ENCODE data around the gene MYO5B. TPM values are rescaled to one million over a fixed set of nuclear protein-coding genes. Genes with fewer than 3 reads are reported as not detected.

The MYO5B gene
- total and polyA plus RNA-seq, 2 donors (not counting 1 experiment from before 2014, with no cell fraction given): 0.30 to 1.7 TPM

- peaks cover 0 to 20% (median 6%) of the 10 kb centered on the region in 4 experiments for H3K27me3 ChIP-seq (replicated peaks in 1 of 4; ENCODE audit: control extremely low read depth in 1 of 4, control insufficient read depth in 3 of 4, insufficient read depth in 4 of 4, low read length in 3 of 4)
- no peak overlapping the region for H3K27ac Mint-ChIP-seq
- H3K27me3 Mint-ChIP-seq: peaks cover 50% of the 10 kb centered on the region
- no peak overlapping the region for H3K9ac ChIP-seq (ENCODE audit: low read length)
- no peak overlapping the region for H3K4me2 ChIP-seq (replicated peaks; ENCODE audit: low read depth, low read length, poor library complexity, severe bottlenecking)
- H2AFZ ChIP-seq (ENCODE audit: insufficient read depth, low read depth, low read length, poor library complexity, severe bottlenecking): no peak overlapping the region
- no peak overlapping the region for H3K4me3 Mint-ChIP-seq
- H3K4me1 Mint-ChIP-seq: peaks cover 6% of the 10 kb centered on the region
- H3K27ac ChIP-seq (ENCODE audit: low read length in 2 of 2): peak overlapping the region in 1 of 2 donors; percentile 38
- H3K4me3 ChIP-seq (ENCODE audit: control extremely low read depth in 1 of 5, extremely low read depth in 1 of 5, insufficient read depth in 1 of 5, low read depth in 2 of 5, low read length in 4 of 5): no peak overlapping the region
- intact Hi-C loops (cut with micrococcal nuclease): no loop called here
- DNase-seq (no peak), ATAC-seq (ENCODE audit: low read depth) (no peak)
- no peaks in the 10 kb centered on the region for H3K36me3 ChIP-seq (replicated peaks in 1 of 2; ENCODE audit: control extremely low read depth in 1 of 2, control insufficient read depth in 1 of 2, extremely low read depth in 1 of 2, insufficient read depth in 2 of 2, low read length in 1 of 2)
- no peaks in the 10 kb centered on the region for H3K9me3 Mint-ChIP-seq (ENCODE audit: insufficient read depth)
- no peaks in the 10 kb centered on the region for H4K20me1 ChIP-seq (ENCODE audit: control insufficient read depth, insufficient read depth, low read length, poor library complexity, severe bottlenecking)
- WGBS (ENCODE audit: insufficient coverage): 95% methylated on average over 4 of the region's 6 CpGs
- POLR2A ChIA-PET: no interaction called here
- H3K9me3 ChIP-seq (ENCODE audit: control extremely low read depth in 1 of 3, control insufficient read depth in 2 of 3, insufficient read depth in 1 of 3, low read length in 2 of 3): no peaks in the 10 kb centered on the region
- TF ChIP-seq EZH2 (IDR thresholded peaks at IDR 0.05; ENCODE audit: borderline replicate concordance, insufficient read depth, low read depth, low read length, poor library complexity, severe bottlenecking): no peak
- TF ChIP-seq, protein P1, sequence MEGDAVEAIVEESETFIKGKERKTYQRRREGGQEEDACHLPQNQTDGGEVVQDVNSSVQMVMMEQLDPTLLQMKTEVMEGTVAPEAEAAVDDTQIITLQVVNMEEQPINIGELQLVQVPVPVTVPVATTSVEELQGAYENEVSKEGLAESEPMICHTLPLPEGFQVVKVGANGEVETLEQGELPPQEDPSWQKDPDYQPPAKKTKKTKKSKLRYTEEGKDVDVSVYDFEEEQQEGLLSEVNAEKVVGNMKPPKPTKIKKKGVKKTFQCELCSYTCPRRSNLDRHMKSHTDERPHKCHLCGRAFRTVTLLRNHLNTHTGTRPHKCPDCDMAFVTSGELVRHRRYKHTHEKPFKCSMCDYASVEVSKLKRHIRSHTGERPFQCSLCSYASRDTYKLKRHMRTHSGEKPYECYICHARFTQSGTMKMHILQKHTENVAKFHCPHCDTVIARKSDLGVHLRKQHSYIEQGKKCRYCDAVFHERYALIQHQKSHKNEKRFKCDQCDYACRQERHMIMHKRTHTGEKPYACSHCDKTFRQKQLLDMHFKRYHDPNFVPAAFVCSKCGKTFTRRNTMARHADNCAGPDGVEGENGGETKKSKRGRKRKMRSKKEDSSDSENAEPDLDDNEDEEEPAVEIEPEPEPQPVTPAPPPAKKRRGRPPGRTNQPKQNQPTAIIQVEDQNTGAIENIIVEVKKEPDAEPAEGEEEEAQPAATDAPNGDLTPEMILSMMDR (IDR thresholded peaks at IDR 0.05): no peak
- H3K4me1 ChIP-seq (ENCODE audit: control insufficient read depth in 2 of 2, insufficient read depth in 2 of 2, low read length in 2 of 2): peaks cover 20 to 24% of the 10 kb centered on the region in 2 donors
- H3K79me2 ChIP-seq (ENCODE audit: control insufficient read depth, insufficient read depth, low read length): no peaks in the 10 kb centered on the region
- CTCF ChIA-PET: no interaction called here
Observed at GRCh38 chr18:50188652-50189051, 6.3 kb downstream of the MYO5B start.

DNA sequence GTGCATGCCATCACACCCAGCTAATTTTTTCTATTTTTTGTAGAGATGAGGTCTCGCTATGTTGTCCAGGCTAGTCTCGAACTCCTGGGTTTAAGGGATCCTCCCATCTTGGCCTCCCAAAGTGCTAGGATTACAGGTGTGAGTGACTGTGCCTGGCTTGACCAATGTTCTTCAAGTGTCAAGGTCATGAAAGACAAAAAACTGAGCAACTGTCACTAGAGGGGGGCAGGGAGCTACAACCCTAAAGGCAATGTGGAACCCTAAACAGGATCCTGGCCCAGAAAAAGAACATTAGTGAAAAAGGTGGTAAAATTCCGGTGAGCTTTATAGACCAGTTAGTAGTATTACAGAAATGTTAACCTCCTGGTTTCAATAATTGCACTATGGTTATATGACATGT, 7.3 kb downstream of the MYO5B start:
- Histone ChIP-seq H3K36me3 (replicated peaks in 1 of 2; ENCODE audit: control extremely low read depth in 1 of 2, control insufficient read depth in 1 of 2, extremely low read depth in 1 of 2, insufficient read depth in 2 of 2, low read length in 1 of 2) (no peaks in the 10 kb centered on the region), H3K79me2 (ENCODE audit: control insufficient read depth, insufficient read depth, low read length) (no peaks in the 10 kb centered on the region), H3K4me1 (ENCODE audit: control insufficient read depth in 2 of 2, insufficient read depth in 2 of 2, low read length in 2 of 2) (peaks cover 13 to 16% of the 10 kb centered on the region in 2 donors), H2AFZ (ENCODE audit: insufficient read depth, low read depth, low read length, poor library complexity, severe bottlenecking) (no peak overlapping the region), H3K27me3 (replicated peaks in 1 of 4; ENCODE audit: control extremely low read depth in 1 of 4, control insufficient read depth in 3 of 4, insufficient read depth in 4 of 4, low read length in 3 of 4) (peaks cover 0 to 14% (median 2%) of the 10 kb centered on the region in 4 experiments), H4K20me1 (ENCODE audit: control insufficient read depth, insufficient read depth, low read length, poor library complexity, severe bottlenecking) (no peaks in the 10 kb centered on the region), H3K9me3 (ENCODE audit: control extremely low read depth in 1 of 3, control insufficient read depth in 2 of 3, insufficient read depth in 1 of 3, low read length in 2 of 3) (no peaks in the 10 kb centered on the region), H3K4me3 (ENCODE audit: control extremely low read depth in 1 of 5, extremely low read depth in 1 of 5, insufficient read depth in 1 of 5, low read depth in 2 of 5, low read length in 4 of 5) (no peak overlapping the region), H3K9ac (ENCODE audit: low read length) (no peak overlapping the region), H3K4me2 (replicated peaks; ENCODE audit: low read depth, low read length, poor library complexity, severe bottlenecking) (no peak overlapping the region), H3K27ac (ENCODE audit: low read length in 2 of 2) (no peak overlapping the region)
- TF ChIP-seq, protein P1 (IDR thresholded peaks at IDR 0.05): no peak
- no peak for TF ChIP-seq EZH2 (IDR thresholded peaks at IDR 0.05; ENCODE audit: borderline replicate concordance, insufficient read depth, low read depth, low read length, poor library complexity, severe bottlenecking)
- ChIA-PET POLR2A (no interaction called here), CTCF (no interaction called here)
- peaks cover 2% of the 10 kb centered on the region for H3K4me1 Mint-ChIP-seq
- no peak overlapping the region for H3K4me3 Mint-ChIP-seq
- intact Hi-C loops (cut with micrococcal nuclease): no loop called here
- no peak for DNase-seq
- no peaks in the 10 kb centered on the region for H3K9me3 Mint-ChIP-seq (ENCODE audit: insufficient read depth)
- ATAC-seq (ENCODE audit: low read depth): no peak
- H3K27ac Mint-ChIP-seq: no peak overlapping the region
- H3K27me3 Mint-ChIP-seq: peaks cover 53% of the 10 kb centered on the region
- no CpG with 5 or more reads among the region's 3 CpGs for WGBS (ENCODE audit: insufficient coverage)

Measured in B cell (primary cell).